ENCODE measurements around the gene DIP2C.

Gene DIP2C

GRCh38 chr10:494149-494542 lies 195.3 kb downstream of the DIP2C start:
- TF ChIP-seq POLR2AphosphoS5 (IDR thresholded peaks at IDR 0.05; ENCODE audit: low read depth, low read length): no peak
- TF ChIP-seq POLR2A (IDR thresholded peaks at IDR 0.05; ENCODE audit: low read depth, low read length): no peak
- TF ChIP-seq TAF1 (IDR thresholded peaks at IDR 0.05; ENCODE audit: borderline replicate concordance, low read depth, low read length): no peak
- DNase-seq (ENCODE audit: insufficient read length): no peak
- no peak for FAIRE-seq

- no peak for FAIRE-seq
- TF ChIP-seq POLR2A (IDR thresholded peaks at IDR 0.05; ENCODE audit: low read depth, low read length) (no peak), TAF1 (IDR thresholded peaks at IDR 0.05; ENCODE audit: borderline replicate concordance, low read depth, low read length) (no peak), POLR2AphosphoS5 (IDR thresholded peaks at IDR 0.05; ENCODE audit: low read depth, low read length) (no peak)
- DNase-seq (ENCODE audit: insufficient read length): no peak
Observed at GRCh38 chr10:493391-494148, 195.9 kb downstream of the DIP2C start.

- DNase-seq (ENCODE audit: insufficient read length) (no peak), FAIRE-seq (no peak)
- TF ChIP-seq TAF1 (IDR thresholded peaks at IDR 0.05; ENCODE audit: borderline replicate concordance, low read depth, low read length) (no peak), POLR2AphosphoS5 (IDR thresholded peaks at IDR 0.05; ENCODE audit: low read depth, low read length) (no peak), POLR2A (IDR thresholded peaks at IDR 0.05; ENCODE audit: low read depth, low read length) (no peak)
Observed at GRCh38 chr10:492836-493235, 196.6 kb downstream of the DIP2C start.

- DNase-seq (ENCODE audit: insufficient read length) (no peak), FAIRE-seq (no peak)
- TF ChIP-seq TAF1 (IDR thresholded peaks at IDR 0.05; ENCODE audit: borderline replicate concordance, low read depth, low read length): no peak
- TF ChIP-seq POLR2AphosphoS5 (IDR thresholded peaks at IDR 0.05; ENCODE audit: low read depth, low read length): no peak
- no peak for TF ChIP-seq POLR2A (IDR thresholded peaks at IDR 0.05; ENCODE audit: low read depth, low read length)
Observed at GRCh38 chr10:491667-492424, 197.6 kb downstream of the DIP2C start.

- FAIRE-seq (no peak), DNase-seq (ENCODE audit: insufficient read length) (no peak)
- TF ChIP-seq TAF1 (IDR thresholded peaks at IDR 0.05; ENCODE audit: borderline replicate concordance, low read depth, low read length) (no peak), POLR2AphosphoS5 (IDR thresholded peaks at IDR 0.05; ENCODE audit: low read depth, low read length) (no peak), POLR2A (IDR thresholded peaks at IDR 0.05; ENCODE audit: low read depth, low read length) (no peak)
Observed at GRCh38 chr10:490891-491571, 198.4 kb downstream of the DIP2C start.

GRCh38 chr10:490256-490655 lies 199.2 kb downstream of the DIP2C start:
- FAIRE-seq (no peak), DNase-seq (ENCODE audit: insufficient read length) (no peak)
- no peak for TF ChIP-seq POLR2AphosphoS5 (IDR thresholded peaks at IDR 0.05; ENCODE audit: low read depth, low read length)
- TF ChIP-seq POLR2A (IDR thresholded peaks at IDR 0.05; ENCODE audit: low read depth, low read length): no peak
- no peak for TF ChIP-seq TAF1 (IDR thresholded peaks at IDR 0.05; ENCODE audit: borderline replicate concordance, low read depth, low read length)

GRCh38 chr10:489330-489729 lies 200.1 kb downstream of the DIP2C start:
- DNase-seq (ENCODE audit: insufficient read length) (no peak), FAIRE-seq (no peak)
- TF ChIP-seq POLR2AphosphoS5 (IDR thresholded peaks at IDR 0.05; ENCODE audit: low read depth, low read length) (no peak), POLR2A (IDR thresholded peaks at IDR 0.05; ENCODE audit: low read depth, low read length) (no peak), TAF1 (IDR thresholded peaks at IDR 0.05; ENCODE audit: borderline replicate concordance, low read depth, low read length) (no peak)

- no peak for DNase-seq (ENCODE audit: insufficient read length)
- no peak for FAIRE-seq
- TF ChIP-seq TAF1 (IDR thresholded peaks at IDR 0.05; ENCODE audit: borderline replicate concordance, low read depth, low read length): no peak
Observed at GRCh38 chr10:488933-489215, 200.6 kb downstream of the DIP2C start.

GRCh38 chr10:488081-488932 lies 201.2 kb downstream of the DIP2C start:
- FAIRE-seq (no peak), DNase-seq (ENCODE audit: insufficient read length) (no peak)
- TF ChIP-seq POLR2AphosphoS5 (IDR thresholded peaks at IDR 0.05; ENCODE audit: low read depth, low read length) (no peak), TAF1 (IDR thresholded peaks at IDR 0.05; ENCODE audit: borderline replicate concordance, low read depth, low read length) (no peak)

GRCh38 chr10:486666-487322 lies 202.7 kb downstream of the DIP2C start:
- FAIRE-seq: no peak
- TF ChIP-seq POLR2A (IDR thresholded peaks at IDR 0.05; ENCODE audit: low read depth, low read length) (no peak), TAF1 (IDR thresholded peaks at IDR 0.05; ENCODE audit: borderline replicate concordance, low read depth, low read length) (no peak)
- DNase-seq (ENCODE audit: insufficient read length): no peak

GRCh38 chr10:486206-486605 lies 203.3 kb downstream of the DIP2C start:
- no peak for DNase-seq (ENCODE audit: insufficient read length)
- TF ChIP-seq POLR2AphosphoS5 (IDR thresholded peaks at IDR 0.05; ENCODE audit: low read depth, low read length) (no peak), POLR2A (IDR thresholded peaks at IDR 0.05; ENCODE audit: low read depth, low read length) (no peak), TAF1 (IDR thresholded peaks at IDR 0.05; ENCODE audit: borderline replicate concordance, low read depth, low read length) (no peak)
- no peak for FAIRE-seq

All from GM12892 (cell line).